CD14-positive monocyte (primary cell): ENCODE results near the gene ELP2. TPM values are rescaled to one million over a fixed set of nuclear protein-coding genes. Genes with fewer than 3 reads are reported as not detected.

Source experiments
- DNase-seq, 3 donors: peaks; one replicate each; pipeline ENCODE4 v3.0.0-alpha.2; 2011 to 2022
- H2AFZ ChIP-seq: 2 replicates; pipeline ENCODE4 v1.6.0; 2012; ENCODE audit warnings: mild to moderate bottlenecking, low read depth, low read length, inconsistent platforms; ENCODE audit not compliant: insufficient read depth, poor library complexity, severe bottlenecking
- H3K27ac ChIP-seq, 2 donors: 1 replicate in 1 of 2; 2 replicates in 1 of 2; pipeline ENCODE4 v1.5.1; 2012 to 2013; ENCODE audit warnings: low read length in 2 of 2, control low read depth in 1 of 2, inconsistent platforms in 1 of 2, low read depth in 1 of 2, mild to moderate bottlenecking in 1 of 2
- H3K27me3 ChIP-seq, 2 donors: one replicate each; pipeline versions ENCODE4 v1.6.0 to v1.6.1; 2011 to 2013; ENCODE audit warnings: low read length in 2 of 2; ENCODE audit not compliant: control insufficient read depth in 2 of 2, insufficient read depth in 2 of 2
- H3K36me3 ChIP-seq, 2 donors: replicated peaks in 1 of 2; 1 replicate in 1 of 2; 2 replicates in 1 of 2; pipeline versions ENCODE4 v1.5.1 to v1.6.1; 2012 to 2013; ENCODE audit warnings: low read length in 2 of 2, control low read depth in 1 of 2, inconsistent platforms in 1 of 2, mild to moderate bottlenecking in 1 of 2; ENCODE audit not compliant: insufficient read depth in 2 of 2, control insufficient read depth in 1 of 2
- H3K4me1 ChIP-seq, 2 donors: 1 replicate in 1 of 2; 2 replicates in 1 of 2; pipeline versions ENCODE4 v1.5.1 to v1.6.1; 2012 to 2013; ENCODE audit warnings: low read length in 2 of 2, control low read depth in 1 of 2, inconsistent platforms in 1 of 2, mild to moderate bottlenecking in 1 of 2, moderate library complexity in 1 of 2; ENCODE audit not compliant: insufficient read depth in 2 of 2, control insufficient read depth in 1 of 2
- H3K4me2 ChIP-seq: replicated peaks from 2 replicates; pipeline ENCODE3; 2012; ENCODE audit warnings: low read length, moderate library complexity, mild to moderate bottlenecking; ENCODE audit not compliant: poor library complexity, severe bottlenecking; ENCODE audit errors: extremely low read depth
- H3K4me3 ChIP-seq, 3 experiments: fragments of 200-600 bp in 1 of 3; sonication (generic) in 1 of 3; replicated peaks in 1 of 3; 1 replicate in 2 of 3; 2 replicates in 1 of 3; pipeline ENCODE4 v1.5.1; 2011 to 2013; ENCODE audit warnings: low read length in 3 of 3, mild to moderate bottlenecking in 3 of 3, control low read depth in 2 of 3, low read depth in 2 of 3, inconsistent platforms in 1 of 3, moderate library complexity in 1 of 3
- H3K79me2 ChIP-seq: 2 replicates; pipeline ENCODE4 v1.6.0; 2012; ENCODE audit warnings: mild to moderate bottlenecking, control low read depth, inconsistent platforms, low read length, moderate library complexity; ENCODE audit not compliant: insufficient read depth
- H3K9ac ChIP-seq: 2 replicates; pipeline ENCODE4 v1.6.0; 2017; ENCODE audit warnings: low read length, mild to moderate bottlenecking; ENCODE audit not compliant: insufficient read depth, poor library complexity, severe bottlenecking
- H3K9me3 ChIP-seq, 2 donors: replicated peaks in 1 of 2; 1 replicate in 1 of 2; 2 replicates in 1 of 2; pipeline versions ENCODE4 v1.5.1 to v1.6.1; 2012 to 2013; ENCODE audit warnings: low read length in 2 of 2, control low read depth in 1 of 2; ENCODE audit not compliant: control insufficient read depth in 1 of 2, insufficient read depth in 1 of 2
- H4K20me1 ChIP-seq: 2 replicates; pipeline ENCODE4 v1.6.0; 2012; ENCODE audit warnings: mild to moderate bottlenecking, low read length, control low read depth, moderate library complexity; ENCODE audit not compliant: insufficient read depth
- H3K27ac Mint-ChIP-seq, 7 donors: one replicate each; pipeline ENCODE4 v1.8.0; 2020; ENCODE audit warnings: mild to moderate bottlenecking in 7 of 7, mixed read lengths in 7 of 7, moderate library complexity in 6 of 7, inconsistent platforms in 2 of 7
- H3K27me3 Mint-ChIP-seq, 3 donors: one replicate each; pipeline ENCODE4 v1.8.0; 2021 to 2022; ENCODE audit warnings: low read depth in 3 of 3, mild to moderate bottlenecking in 3 of 3, mixed read lengths in 3 of 3, moderate library complexity in 3 of 3, inconsistent platforms in 1 of 3
- H3K36me3 Mint-ChIP-seq, 2 donors: one replicate each; pipeline ENCODE4 v1.8.0; 2020; ENCODE audit warnings: mixed read lengths in 2 of 2, inconsistent platforms in 1 of 2, mild to moderate bottlenecking in 1 of 2
- H3K4me1 Mint-ChIP-seq: one replicate; pipeline ENCODE4 v1.8.0; 2020; ENCODE audit warnings: mild to moderate bottlenecking, mixed read lengths
- H3K4me3 Mint-ChIP-seq, 2 donors: one replicate each; pipeline ENCODE4 v1.8.0; 2020; ENCODE audit warnings: mild to moderate bottlenecking in 2 of 2, mixed read lengths in 2 of 2, moderate library complexity in 1 of 2
- H3K9me3 Mint-ChIP-seq, 7 donors: one replicate each; pipeline ENCODE4 v1.8.0; 2020 to 2022; ENCODE audit warnings: mixed read lengths in 7 of 7, mild to moderate bottlenecking in 6 of 7, moderate library complexity in 6 of 7, inconsistent platforms in 2 of 7
- WGBS: methylation state at CpG from one replicate; pipeline ENCODE4 v1.1.5; 2013; ENCODE audit warnings: missing lambda C conversion rate; ENCODE audit not compliant: insufficient coverage; 5-methylcytosine and 5-hydroxymethylcytosine counted together
- intact Hi-C, 2 donors: fragments of 100-400 bp; cut with micrococcal nuclease; formaldehyde crosslinking; loops; one replicate each; pipeline versions ENCODE4 v1.15.0 to v1.15.1; 2023
- polyA plus RNA-seq, 3 donors: library from polyadenylated mRNA; depleted of rRNA in 1 of 3; unstranded in 2 of 3; stranded (reverse) in 1 of 3; fragments of 300-500 nt in 2 of 3; fragments of >200 nt in 1 of 3; fragmentation: Illumina TruSeq in 2 of 3; gene quantifications; 1 replicate in 2 of 3; 2 replicates in 1 of 3; pipeline ENCODE4 v1.2.3, GENCODE V29; 2012 to 2021
- TF ChIP-seq, protein P1 (sequence below): fragments of 200-600 bp; IDR thresholded peaks from one replicate; pipeline ENCODE4 v1.8.0; 2022; ENCODE audit warnings: antibody characterized with exemption, mild to moderate bottlenecking

The ELP2 gene
- polyA plus RNA-seq, 3 donors, result 24.8 to 52.5 (median 27.1) TPM

DNA sequence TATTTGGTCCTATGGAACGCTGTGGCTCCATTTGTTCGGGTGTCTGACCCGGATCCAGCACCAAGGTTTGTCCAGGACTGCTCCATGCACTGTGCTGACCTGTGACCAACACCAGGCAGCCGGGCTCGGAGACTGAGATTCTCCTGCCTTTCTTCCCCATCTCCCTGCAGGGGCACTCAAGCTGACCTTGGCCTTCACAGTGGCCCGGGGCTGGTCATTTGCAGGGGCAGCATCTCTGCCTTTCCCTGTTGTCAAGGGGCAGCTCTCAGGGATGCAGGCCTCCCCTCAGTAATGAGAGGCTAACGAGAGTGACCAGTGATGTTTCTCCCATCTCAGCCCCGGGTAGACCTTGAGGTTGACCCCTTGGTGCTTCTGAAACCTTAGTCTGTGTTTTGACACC, 85.1 kb downstream of the ELP2 start:
- H3K9ac ChIP-seq, result no peak overlapping the region
- peaks cover 2 to 4% (median 3%) of the 10 kb centered on the region in 3 donors for H3K27me3 Mint-ChIP-seq
- H3K4me1 ChIP-seq, result no peaks in the 10 kb centered on the region
- no peak overlapping the region for H3K4me3 ChIP-seq
- H3K4me3 Mint-ChIP-seq, result no peak overlapping the region
- no peaks in the 10 kb centered on the region for H3K36me3 ChIP-seq
- H3K4me2 ChIP-seq, result no peak overlapping the region
- H3K9me3 ChIP-seq, result no peaks in the 10 kb centered on the region
- no peaks in the 10 kb centered on the region for H3K27me3 ChIP-seq
- TF ChIP-seq, protein P1, sequence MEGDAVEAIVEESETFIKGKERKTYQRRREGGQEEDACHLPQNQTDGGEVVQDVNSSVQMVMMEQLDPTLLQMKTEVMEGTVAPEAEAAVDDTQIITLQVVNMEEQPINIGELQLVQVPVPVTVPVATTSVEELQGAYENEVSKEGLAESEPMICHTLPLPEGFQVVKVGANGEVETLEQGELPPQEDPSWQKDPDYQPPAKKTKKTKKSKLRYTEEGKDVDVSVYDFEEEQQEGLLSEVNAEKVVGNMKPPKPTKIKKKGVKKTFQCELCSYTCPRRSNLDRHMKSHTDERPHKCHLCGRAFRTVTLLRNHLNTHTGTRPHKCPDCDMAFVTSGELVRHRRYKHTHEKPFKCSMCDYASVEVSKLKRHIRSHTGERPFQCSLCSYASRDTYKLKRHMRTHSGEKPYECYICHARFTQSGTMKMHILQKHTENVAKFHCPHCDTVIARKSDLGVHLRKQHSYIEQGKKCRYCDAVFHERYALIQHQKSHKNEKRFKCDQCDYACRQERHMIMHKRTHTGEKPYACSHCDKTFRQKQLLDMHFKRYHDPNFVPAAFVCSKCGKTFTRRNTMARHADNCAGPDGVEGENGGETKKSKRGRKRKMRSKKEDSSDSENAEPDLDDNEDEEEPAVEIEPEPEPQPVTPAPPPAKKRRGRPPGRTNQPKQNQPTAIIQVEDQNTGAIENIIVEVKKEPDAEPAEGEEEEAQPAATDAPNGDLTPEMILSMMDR, result no peak
- intact Hi-C loops, result no loop called here
- no peak overlapping the region for H3K27ac Mint-ChIP-seq
- H4K20me1 ChIP-seq, result no peaks in the 10 kb centered on the region
- DNase-seq, result no peak
- no peaks in the 10 kb centered on the region for H3K36me3 Mint-ChIP-seq
- no peak overlapping the region for H2AFZ ChIP-seq
- no peaks in the 10 kb centered on the region for H3K9me3 Mint-ChIP-seq
- H3K4me1 Mint-ChIP-seq, result no peaks in the 10 kb centered on the region
- H3K79me2 ChIP-seq, result no peaks in the 10 kb centered on the region
- H3K27ac ChIP-seq, result no peak overlapping the region
- WGBS, result 96% methylated on average over 7 of the region's 8 CpGs

- WGBS, result 95% methylated on average over 9 of the region's 9 CpGs
- no peak for DNase-seq
These were observed 85.9 kb downstream of the ELP2 start for GRCh38 chr18:36215577-36215976.

More at GRCh38 chr18:36215577-36215976, 85.9 kb downstream of the ELP2 start:
- H3K36me3 ChIP-seq, result no peaks in the 10 kb centered on the region
- H3K4me2 ChIP-seq, result no peak overlapping the region
- H3K27ac Mint-ChIP-seq, result no peak overlapping the region
- TF ChIP-seq, protein P1, result no peak
- peaks cover 3 to 6% (median 3%) of the 10 kb centered on the region in 3 donors for H3K27me3 Mint-ChIP-seq
- H3K27ac ChIP-seq, result no peak overlapping the region
- intact Hi-C loops, result no loop called here
- H3K4me1 Mint-ChIP-seq, result no peaks in the 10 kb centered on the region
- no peaks in the 10 kb centered on the region for H3K79me2 ChIP-seq
- H3K4me3 ChIP-seq, result no peak overlapping the region
- H3K9ac ChIP-seq, result no peak overlapping the region
- no peak overlapping the region for H2AFZ ChIP-seq
- no peaks in the 10 kb centered on the region for H3K36me3 Mint-ChIP-seq
- no peaks in the 10 kb centered on the region for H3K9me3 ChIP-seq
- no peak overlapping the region for H3K4me3 Mint-ChIP-seq
- H3K4me1 ChIP-seq, result no peaks in the 10 kb centered on the region
- no peaks in the 10 kb centered on the region for H3K9me3 Mint-ChIP-seq
- H3K27me3 ChIP-seq, result no peaks in the 10 kb centered on the region
- H4K20me1 ChIP-seq, result no peaks in the 10 kb centered on the region
